Ovary (tissue), 3 donors: ENCODE data around the gene ZMYND19.

ENCODE experiments used
- EP300 ChIP-seq: sonication (generic); formaldehyde crosslinking; IDR thresholded peaks from one replicate; pipeline ENCODE4 v1.6.1; 2017; ENCODE audit warnings: antibody characterized with exemption
- POLR2A ChIP-seq: fragments of 450-650 bp; IDR thresholded peaks from one replicate; pipeline ENCODE4 v1.6.1; 2017; ENCODE audit warnings: antibody characterized with exemption, mild to moderate bottlenecking, moderate library complexity
- TF ChIP-seq, protein P1 (sequence below), 3 donors: fragments of 450-650 bp in 2 of 3; fragments of 200-600 bp in 1 of 3; IDR thresholded peaks; one replicate each; pipeline versions ENCODE4 v1.5.1 to v1.8.0; 2016 to 2022; ENCODE audit warnings: antibody characterized with exemption in 3 of 3, mild to moderate bottlenecking in 1 of 3
- donor health status: DM: no; HTN: no; CAD: no.

DNA sequence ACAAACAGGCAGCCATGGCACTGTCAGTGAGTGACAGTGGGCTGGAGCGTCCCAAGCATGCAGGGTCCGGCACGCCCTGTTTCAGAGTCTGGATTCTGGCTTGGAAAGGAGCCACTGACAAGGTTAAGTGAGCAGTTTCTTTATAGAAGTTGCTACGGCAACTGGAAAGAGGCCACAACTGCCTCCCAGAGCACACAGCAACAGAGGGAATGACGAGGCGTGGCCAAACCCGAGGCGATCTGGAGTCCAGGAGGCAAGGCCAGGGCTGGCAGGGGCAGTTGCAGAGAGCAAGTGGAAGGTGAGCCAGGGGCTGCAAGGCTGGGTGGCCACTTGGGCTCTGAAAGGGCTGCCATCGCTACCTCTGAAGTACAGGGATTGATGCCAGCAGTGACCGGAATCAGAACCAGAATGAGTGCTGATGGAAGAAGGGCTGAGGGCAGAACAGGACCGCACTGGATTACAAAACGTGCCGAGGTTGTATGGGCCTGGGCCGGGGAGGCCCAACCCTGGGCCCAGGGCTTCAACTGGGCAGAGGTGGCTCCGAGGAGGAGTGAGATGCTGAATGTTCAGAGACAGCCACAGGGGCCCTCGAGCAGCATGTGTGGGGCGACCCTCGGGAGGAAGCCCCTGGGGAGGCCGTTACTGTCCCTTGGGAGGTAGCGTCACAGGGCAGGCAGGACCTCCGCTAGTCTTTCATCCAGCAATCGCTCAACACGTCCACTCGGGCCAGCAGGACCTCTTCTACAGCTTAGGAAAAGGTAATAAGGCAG, 34.1 kb downstream of the ZMYND19 start:
- TF ChIP-seq, protein P1, sequence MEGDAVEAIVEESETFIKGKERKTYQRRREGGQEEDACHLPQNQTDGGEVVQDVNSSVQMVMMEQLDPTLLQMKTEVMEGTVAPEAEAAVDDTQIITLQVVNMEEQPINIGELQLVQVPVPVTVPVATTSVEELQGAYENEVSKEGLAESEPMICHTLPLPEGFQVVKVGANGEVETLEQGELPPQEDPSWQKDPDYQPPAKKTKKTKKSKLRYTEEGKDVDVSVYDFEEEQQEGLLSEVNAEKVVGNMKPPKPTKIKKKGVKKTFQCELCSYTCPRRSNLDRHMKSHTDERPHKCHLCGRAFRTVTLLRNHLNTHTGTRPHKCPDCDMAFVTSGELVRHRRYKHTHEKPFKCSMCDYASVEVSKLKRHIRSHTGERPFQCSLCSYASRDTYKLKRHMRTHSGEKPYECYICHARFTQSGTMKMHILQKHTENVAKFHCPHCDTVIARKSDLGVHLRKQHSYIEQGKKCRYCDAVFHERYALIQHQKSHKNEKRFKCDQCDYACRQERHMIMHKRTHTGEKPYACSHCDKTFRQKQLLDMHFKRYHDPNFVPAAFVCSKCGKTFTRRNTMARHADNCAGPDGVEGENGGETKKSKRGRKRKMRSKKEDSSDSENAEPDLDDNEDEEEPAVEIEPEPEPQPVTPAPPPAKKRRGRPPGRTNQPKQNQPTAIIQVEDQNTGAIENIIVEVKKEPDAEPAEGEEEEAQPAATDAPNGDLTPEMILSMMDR (IDR thresholded peaks at IDR 0.05) = no peak
- no peak for TF ChIP-seq POLR2A
- TF ChIP-seq EP300 = no peak
